ENCODE measurements around the gene C4orf50.

Gene C4orf50

DNA sequence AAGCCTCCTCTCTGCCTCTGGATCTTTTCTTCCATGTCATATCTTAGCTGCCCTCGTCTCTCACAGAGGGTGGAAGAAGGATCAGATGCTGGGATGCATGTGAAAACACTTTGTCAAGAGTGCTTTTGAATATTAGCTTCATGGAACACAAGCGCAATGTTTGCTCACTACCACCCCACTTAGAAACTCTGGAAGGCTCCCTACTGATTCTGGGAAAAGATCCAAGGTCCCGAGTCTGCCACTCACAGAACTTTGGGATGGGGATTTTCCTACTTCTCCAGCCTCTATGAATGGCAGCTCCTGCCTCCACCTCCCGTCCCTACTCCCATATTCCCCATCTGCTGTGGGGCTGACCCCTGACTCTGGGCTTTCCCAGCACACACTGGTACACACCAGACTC lies 85.1 kb downstream of the C4orf50 start:
- no peak overlapping the region for H3K4me3 ChIP-seq (ENCODE audit: low read depth, low read length)
- no peaks in the 10 kb centered on the region for H3K27me3 ChIP-seq
- no peaks in the 10 kb centered on the region for H3K9me3 ChIP-seq
- no peak for DNase-seq
- peaks cover 6% of the 10 kb centered on the region; the same call in 1 of the 2 replicates for H3K4me1 ChIP-seq
- H3K36me3 ChIP-seq, result no peaks in the 10 kb centered on the region
- no peak for TF ChIP-seq CTCF (IDR thresholded peaks at IDR 0.05; ENCODE audit: low read depth, low read length)

DNA sequence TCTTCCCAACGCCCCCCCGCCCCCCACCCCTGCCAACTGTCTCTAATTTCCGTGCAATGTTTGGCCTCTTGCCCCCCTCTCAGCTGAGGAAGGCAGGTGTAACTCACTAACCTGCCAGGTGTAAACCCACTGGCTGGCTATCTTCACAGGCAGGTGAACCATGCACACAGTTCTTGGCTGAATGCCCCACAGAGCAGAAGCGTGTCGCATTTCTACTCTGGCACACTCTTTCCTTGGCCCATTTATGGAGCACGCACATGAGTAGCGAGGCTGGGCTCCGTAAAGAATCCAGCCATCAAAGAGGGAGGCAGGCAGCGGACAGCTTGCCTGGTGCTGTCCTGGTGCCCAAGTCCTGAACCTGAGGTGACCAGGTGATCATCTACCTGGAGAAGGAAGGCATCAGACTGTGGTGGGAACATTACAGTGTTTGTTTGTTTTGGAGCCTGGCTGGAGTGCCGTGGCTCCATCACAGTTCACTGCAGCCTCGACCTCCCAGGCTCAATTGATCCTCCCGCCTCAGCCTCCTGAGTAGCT lies 86.1 kb downstream of the C4orf50 start:
- Histone ChIP-seq H3K4me1 (peaks cover 7% of the 10 kb centered on the region; the same call in 1 of the 2 replicates), H3K36me3 (no peaks in the 10 kb centered on the region), H3K4me3 (ENCODE audit: low read depth, low read length) (no peak overlapping the region), H3K9me3 (no peaks in the 10 kb centered on the region), H3K27me3 (no peaks in the 10 kb centered on the region)
- no peak for DNase-seq
- TF ChIP-seq CTCF (IDR thresholded peaks at IDR 0.05; ENCODE audit: low read depth, low read length), result no peak

DNA sequence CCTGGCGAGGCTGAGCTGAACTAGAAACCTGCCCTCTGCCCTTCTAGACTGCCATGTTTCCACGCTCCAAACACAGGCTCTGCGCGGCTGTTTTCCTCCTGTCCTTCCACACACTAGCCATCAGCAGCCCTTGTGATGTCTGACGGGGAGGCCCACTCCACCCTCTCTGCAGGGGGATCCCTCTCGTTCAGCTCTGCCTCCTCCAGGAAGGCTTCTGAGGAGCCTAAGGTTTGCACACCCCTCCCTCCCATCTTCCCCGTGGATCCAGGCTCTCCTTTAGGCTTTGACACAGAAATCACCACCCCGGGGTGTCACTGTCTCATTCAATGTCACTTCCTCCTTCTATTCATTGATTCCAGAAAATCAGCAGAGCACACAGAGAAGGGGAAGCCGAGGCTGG lies 86.7 kb downstream of the C4orf50 start:
- Histone ChIP-seq H3K9me3 (no peaks in the 10 kb centered on the region), H3K36me3 (no peaks in the 10 kb centered on the region), H3K27me3 (no peaks in the 10 kb centered on the region), H3K4me3 (ENCODE audit: low read depth, low read length) (no peak overlapping the region), H3K4me1 (peaks cover 7% of the 10 kb centered on the region; the same call in 1 of the 2 replicates)
- DNase-seq, result no peak
- no peak for TF ChIP-seq CTCF (IDR thresholded peaks at IDR 0.05; ENCODE audit: low read depth, low read length)

DNA sequence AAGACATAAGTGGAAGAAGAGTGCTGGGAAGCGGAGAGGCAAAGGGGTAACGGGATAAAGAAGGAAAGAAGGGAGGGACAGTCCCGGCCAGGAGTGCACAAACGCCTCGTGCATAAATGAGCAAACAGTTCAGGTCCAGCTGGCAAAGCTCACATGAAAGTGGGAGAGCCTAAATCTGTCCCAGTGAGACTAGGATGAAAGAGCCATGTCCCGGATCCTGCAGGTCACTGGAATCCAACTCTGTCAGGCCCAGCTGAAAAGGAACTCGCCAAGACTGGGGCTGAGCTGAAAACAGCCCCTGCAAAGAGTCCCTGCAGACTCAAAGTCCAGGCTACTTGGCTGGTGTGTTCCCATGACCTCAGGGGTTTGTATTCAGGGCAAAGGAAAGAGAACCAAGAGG lies 87.4 kb downstream of the C4orf50 start:
- no peaks in the 10 kb centered on the region for H3K36me3 ChIP-seq
- no peak for DNase-seq
- H3K9me3 ChIP-seq, result no peaks in the 10 kb centered on the region
- H3K4me1 ChIP-seq, result peaks cover 7% of the 10 kb centered on the region; the same call in 1 of the 2 replicates
- TF ChIP-seq CTCF (IDR thresholded peaks at IDR 0.05; ENCODE audit: low read depth, low read length), result no peak
- H3K27me3 ChIP-seq, result no peaks in the 10 kb centered on the region
- no peak overlapping the region for H3K4me3 ChIP-seq (ENCODE audit: low read depth, low read length)

DNA sequence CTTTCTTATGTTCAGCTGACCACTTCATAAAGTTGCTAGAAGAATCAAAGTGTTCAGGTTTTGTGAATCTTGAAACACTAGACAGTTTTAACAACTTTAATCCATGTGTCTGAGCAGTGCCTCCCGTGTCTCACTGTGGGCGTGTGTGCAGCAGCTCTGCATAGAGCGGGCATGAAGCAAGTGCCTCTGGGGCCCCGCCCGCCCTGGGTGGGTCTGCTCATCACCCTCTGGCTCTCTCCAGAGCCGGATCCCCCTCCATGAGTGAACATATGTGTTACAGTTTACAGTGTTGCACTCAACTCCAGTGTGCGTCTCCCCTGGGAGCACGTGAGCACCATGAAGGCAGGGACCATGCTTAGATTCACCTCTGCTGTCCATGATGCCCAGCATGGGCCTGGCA lies 87.8 kb downstream of the C4orf50 start:
- Histone ChIP-seq H3K4me3 (ENCODE audit: low read depth, low read length) (no peak overlapping the region), H3K36me3 (no peaks in the 10 kb centered on the region), H3K9me3 (no peaks in the 10 kb centered on the region), H3K27me3 (no peaks in the 10 kb centered on the region), H3K4me1 (peaks cover 7% of the 10 kb centered on the region; the same call in 1 of the 2 replicates)
- DNase-seq, result no peak
- TF ChIP-seq CTCF (IDR thresholded peaks at IDR 0.05; ENCODE audit: low read depth, low read length), result no peak

DNA sequence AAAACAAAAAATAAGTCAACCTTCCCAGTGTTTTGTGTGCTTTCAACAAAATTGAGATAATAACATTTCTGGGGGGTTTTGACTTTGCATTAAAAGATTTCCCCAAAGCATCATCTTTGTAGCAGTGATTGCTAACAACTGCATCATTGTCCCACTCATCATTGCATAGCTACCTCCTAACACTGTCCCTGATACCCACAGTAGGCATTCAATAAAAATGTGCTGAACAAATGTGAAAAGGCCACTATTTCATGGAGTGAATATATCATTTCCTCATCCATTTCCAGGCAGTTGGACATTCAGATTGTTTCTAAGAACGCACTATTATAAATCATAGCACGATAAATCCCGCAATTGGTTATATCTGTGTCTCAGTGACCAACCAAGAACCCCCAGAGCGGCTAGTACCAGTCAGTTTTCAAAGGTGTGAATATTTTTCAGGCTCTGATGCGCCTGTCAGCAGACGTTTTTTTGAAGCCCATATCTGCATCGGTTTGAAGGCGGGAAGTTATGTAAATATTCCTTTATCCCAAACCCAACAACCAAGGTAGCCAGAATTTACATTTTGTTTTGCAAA lies 89.3 kb downstream of the C4orf50 start:
- Histone ChIP-seq H3K27me3 (no peaks in the 10 kb centered on the region), H3K4me1 (peaks cover 7% of the 10 kb centered on the region; the same call in 1 of the 2 replicates), H3K9me3 (no peaks in the 10 kb centered on the region), H3K4me3 (ENCODE audit: low read depth, low read length) (no peak overlapping the region), H3K36me3 (no peaks in the 10 kb centered on the region)
- no peak for DNase-seq
- TF ChIP-seq CTCF (IDR thresholded peaks at IDR 0.05; ENCODE audit: low read depth, low read length), result no peak
